HepG2 (cell line): Measurements from ENCODE around the gene ENO3. TPM values are rescaled to one million over a fixed set of nuclear protein-coding genes. Genes with fewer than 3 reads are reported as not detected.

Experiments used
- ATF6 ChIP-seq: sonication (generic); formaldehyde crosslinking; conservative IDR thresholded peaks from 2 replicates; pipeline ENCODE4 v1.4.0; 2020; ENCODE audit warnings: missing genetic modification reagents
- BATF2 ChIP-seq: sonication (generic); formaldehyde crosslinking; IDR thresholded peaks from 2 replicates; pipeline ENCODE4 v1.8.0; 2022; ENCODE audit warnings: mild to moderate bottlenecking, missing genetic modification reagents, moderate library complexity
- BRCA1 ChIP-seq: sonication (generic); formaldehyde crosslinking; IDR thresholded peaks from 2 replicates; pipeline ENCODE4 v1.4.0; 2020; ENCODE audit warnings: missing genetic modification reagents
- CREM ChIP-seq, 2 experiments: sonication (generic) in 1 of 2; formaldehyde crosslinking in 1 of 2; IDR thresholded peaks; 2 replicates each; pipeline versions ENCODE4 v1.4.0 to v1.6.1; 2016 to 2020; ENCODE audit warnings: antibody characterized with exemption in 1 of 2, mild to moderate bottlenecking in 1 of 2, missing genetic modification reagents in 1 of 2
- DRAP1 ChIP-seq: IDR thresholded peaks from 2 replicates; pipeline ENCODE4 v1.6.1; 2016; ENCODE audit warnings: missing genetic modification reagents, missing compliant biosample characterization
- FOXM1 ChIP-seq: sonication (generic); formaldehyde crosslinking; IDR thresholded peaks from 2 replicates; pipeline ENCODE4 v1.5.0; 2020; ENCODE audit warnings: missing genetic modification reagents
- HNRNPK ChIP-seq: fragments of 200-400 bp; formaldehyde crosslinking; IDR thresholded peaks from 2 replicates; pipeline ENCODE4 v1.6.1; 2018; ENCODE audit warnings: low read length, low read depth, moderate library complexity, mild to moderate bottlenecking; ENCODE audit not compliant: poor library complexity, severe bottlenecking
- IKZF4 ChIP-seq: sonication (generic); formaldehyde crosslinking; IDR thresholded peaks from 2 replicates; pipeline ENCODE4 v1.5.1; 2020; ENCODE audit warnings: borderline replicate concordance, mild to moderate bottlenecking, low read depth, missing genetic modification reagents; ENCODE audit errors: not compliant biosample characterization
- ISL2 ChIP-seq: sonication (generic); formaldehyde crosslinking; IDR thresholded peaks from 2 replicates; pipeline ENCODE4 v1.5.0; 2020; ENCODE audit warnings: missing genetic modification reagents
- LCORL ChIP-seq, 2 experiments: fragments of 450-650 bp in 1 of 2; sonication (generic) in 1 of 2; formaldehyde crosslinking in 1 of 2; IDR thresholded peaks; 2 replicates each; pipeline versions ENCODE4 v1.5.0 to v1.6.1; 2017 to 2020; ENCODE audit warnings: antibody characterized with exemption in 1 of 2, missing genetic modification reagents in 1 of 2
- MATR3 ChIP-seq: sonication (generic); formaldehyde crosslinking; IDR thresholded peaks from 2 replicates; pipeline ENCODE4 v1.4.0; 2020; ENCODE audit warnings: missing genetic modification reagents
- MTERF4 ChIP-seq: sonication (generic); formaldehyde crosslinking; IDR thresholded peaks from 2 replicates; pipeline ENCODE4 v1.8.0; 2023; ENCODE audit warnings: mild to moderate bottlenecking, missing genetic modification reagents
- PRDM4 ChIP-seq: sonication (generic); formaldehyde crosslinking; IDR thresholded peaks from 2 replicates; pipeline ENCODE4 v1.9.0; 2021; ENCODE audit warnings: missing genetic modification reagents, borderline replicate concordance
- ZNF224 ChIP-seq: sonication (generic); formaldehyde crosslinking; IDR thresholded peaks from 2 replicates; pipeline ENCODE4 v1.5.0; 2020; ENCODE audit warnings: mild to moderate bottlenecking, missing genetic modification reagents
- ZNF687 ChIP-seq: sonication (generic); formaldehyde crosslinking; IDR thresholded peaks from 2 replicates; pipeline ENCODE4 v1.5.1; 2020; ENCODE audit warnings: mild to moderate bottlenecking, missing genetic modification reagents, moderate library complexity
- ZNF709 ChIP-seq: sonication (generic); formaldehyde crosslinking; IDR thresholded peaks from 2 replicates; pipeline ENCODE4 v1.5.0; 2020; ENCODE audit warnings: mild to moderate bottlenecking, missing genetic modification reagents
- polyA plus RNA-seq, 8 experiments: library from polyadenylated mRNA; depleted of rRNA in 3 of 8; stranded (reverse) in 7 of 8; unstranded in 1 of 8; fragments of >200 nt; fragmentation: Illumina TruSeq in 4 of 8; extraction: Trizol in 4 of 8; gene quantifications; 2 replicates each; pipeline versions ENCODE4 v1.2.1 to v1.2.3, GENCODE V29; 2011 to 2016; ENCODE audit warnings: low read depth in 4 of 8, missing spikeins in 1 of 8, mixed read lengths in 1 of 8; ENCODE audit not compliant: insufficient read depth in 1 of 8
- total RNA-seq, 5 experiments: library from RNA; depleted of rRNA; stranded (reverse); fragments of >200 nt; fragmentation: Illumina TruSeq; extraction: Trizol; gene quantifications; 2 replicates each; pipeline ENCODE4 v1.2.3, GENCODE V29; 2016; ENCODE audit warnings: low read depth in 1 of 5

ENO3 gene
- total and polyA plus RNA-seq, 2 of the 13 experiments (the other 11 are each of a cell fraction or from before 2014, with no cell fraction given), result 59.8 to 69.8 TPM

GRCh38 chr17:4948166-4948930 lies 2.6 kb upstream of the ENO3 start, which contains the start of gene PFN1 (continued):
- TF ChIP-seq ZNF687, result peak; percentile 66
- peak; percentile 73; the same call in 1 of the 2 replicates for TF ChIP-seq LCORL (IDR thresholded peaks at IDR 0.05)
- TF ChIP-seq LCORL (CRISPR knock-in tag; IDR thresholded peaks at IDR 0.05), result no peak; the same call in 1 of the 2 replicates
- no peak for TF ChIP-seq CREM (IDR thresholded peaks at IDR 0.05)
- no peak for TF ChIP-seq CREM (CRISPR knock-in tag; IDR thresholded peaks at IDR 0.05)
- peak; percentile 63 for TF ChIP-seq HNRNPK
- TF ChIP-seq DRAP1 (CRISPR knock-in tag), result peak; percentile 67; the same call in 1 of the 2 replicates
- peak; percentile 75; the same call in 1 of the 2 replicates for TF ChIP-seq MTERF4 (CRISPR knock-in tag)
- TF ChIP-seq MATR3, result no peak
- peak; percentile 16; the same call in 1 of the 2 replicates for TF ChIP-seq ISL2 (CRISPR knock-in tag)
- TF ChIP-seq IKZF4 (CRISPR knock-in tag), result peak; percentile 94
- TF ChIP-seq BATF2 (CRISPR knock-in tag), result 0 out of 2 replicates have a peak, but pooled peaks have one; percentile 45
- TF ChIP-seq FOXM1 (CRISPR knock-in tag), result 0 out of 2 replicates have a peak, but pooled peaks have one; percentile 65
- peak; percentile 85; the same call in 1 of the 2 replicates for TF ChIP-seq ZNF709 (CRISPR knock-in tag)
- TF ChIP-seq BRCA1 (CRISPR knock-in tag), result 0 out of 2 replicates have a peak, but pooled peaks have one; percentile 51
- TF ChIP-seq PRDM4 (CRISPR knock-in tag), result 0 out of 2 replicates have a peak, but pooled peaks have one; percentile 30
- no peak for TF ChIP-seq ATF6 (CRISPR knock-in tag)
- TF ChIP-seq ZNF224 (CRISPR knock-in tag), result 0 out of 2 replicates have a peak, but pooled peaks have one; percentile 57
